Hippocampal formation (tissue), 2 donors: Measurements from ENCODE around the gene PGS1.
"Not testable (repeated sequence)": the region's sequence is repeated elsewhere in the genome, so short reads cannot be mapped to it uniquely, and the experiment has no call there.

Experiments used
- DNase-seq, 2 donors: peaks; one replicate each; lab custom pipeline; 2025; lab: John Stamatoyannopoulos, UW

Gene PGS1

DNA sequence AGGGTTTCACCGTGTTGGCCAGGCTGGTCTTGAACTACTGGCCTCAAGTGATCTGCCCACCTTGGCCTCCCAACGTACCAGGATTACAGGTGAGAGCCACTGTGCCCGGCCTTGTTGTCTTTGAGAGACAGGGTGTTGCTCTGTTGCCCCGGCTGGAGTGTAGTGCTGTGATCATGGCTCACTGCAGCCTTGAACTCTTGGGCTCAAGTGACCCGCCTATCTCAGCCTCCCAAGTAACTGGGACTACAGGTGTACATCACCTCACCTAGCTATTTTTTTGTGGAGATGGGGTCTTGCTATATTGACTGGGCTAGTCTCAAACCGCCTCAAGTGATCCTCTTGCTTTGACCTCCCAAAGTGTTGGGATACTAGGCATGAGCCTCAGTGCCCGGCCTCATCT is 68.4 kb downstream of the PGS1 start:
- no peak for DNase-seq

DNA sequence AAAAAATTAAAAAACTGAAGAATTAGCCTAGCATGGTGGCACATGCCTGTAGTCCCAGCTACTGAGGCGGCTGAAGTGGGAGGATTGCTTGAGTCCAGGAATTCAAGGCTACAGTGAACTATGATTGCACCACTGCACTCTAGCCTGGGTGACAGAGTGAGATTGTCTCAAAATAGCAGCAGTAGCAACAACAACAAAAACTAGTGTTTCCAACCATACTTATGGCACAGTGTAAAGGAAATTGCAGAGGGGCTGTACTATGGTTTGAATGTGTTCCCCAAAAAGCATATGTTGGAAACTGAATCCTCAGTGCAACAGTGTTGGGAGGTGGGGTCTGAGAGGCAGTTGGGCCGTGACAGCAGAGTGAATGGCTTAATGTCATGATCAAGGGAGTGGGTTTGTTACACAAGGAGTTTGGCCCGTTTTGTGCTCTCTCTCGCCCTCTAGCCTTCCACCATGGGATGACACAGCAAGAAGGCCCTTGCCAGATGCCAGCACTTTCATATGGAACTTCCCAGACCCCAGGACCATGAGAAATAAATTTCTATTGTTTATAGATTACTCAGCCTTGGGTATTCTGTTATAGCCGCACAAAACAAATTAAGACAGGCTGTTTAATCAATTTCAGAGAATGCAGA is 70.0 kb downstream of the PGS1 start:
- no peak for DNase-seq

DNA sequence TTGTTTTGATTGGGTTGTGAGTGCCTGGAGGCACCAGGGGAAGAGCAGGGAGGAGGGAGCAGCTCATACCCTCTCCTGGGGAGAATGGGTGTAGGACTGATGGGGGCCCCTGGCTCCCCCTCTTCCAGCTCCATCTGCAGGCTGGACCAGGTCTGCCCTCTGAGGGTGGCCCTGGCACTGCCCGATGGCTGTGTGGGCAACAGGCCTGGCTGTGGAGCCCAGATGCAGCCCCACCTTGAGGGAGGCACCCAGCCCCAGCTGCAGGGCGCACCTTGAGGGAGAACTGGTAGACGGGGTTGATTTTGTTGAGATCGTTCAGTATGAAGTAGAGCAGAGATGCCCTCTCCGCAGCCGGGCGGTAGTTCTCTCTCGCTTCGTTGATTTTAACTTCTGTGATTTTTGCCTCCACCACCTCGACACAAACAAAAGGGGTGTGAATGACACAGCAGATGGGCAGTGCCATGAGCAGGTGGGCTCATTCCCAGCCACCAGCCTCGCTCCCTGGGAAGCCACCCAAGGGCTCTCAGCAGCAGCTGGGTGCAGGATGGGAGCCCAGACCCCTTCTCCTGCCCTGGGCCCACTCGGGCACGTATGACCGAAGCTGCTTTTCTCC is 71.6 kb downstream of the PGS1 start:
- no peak for DNase-seq

DNA sequence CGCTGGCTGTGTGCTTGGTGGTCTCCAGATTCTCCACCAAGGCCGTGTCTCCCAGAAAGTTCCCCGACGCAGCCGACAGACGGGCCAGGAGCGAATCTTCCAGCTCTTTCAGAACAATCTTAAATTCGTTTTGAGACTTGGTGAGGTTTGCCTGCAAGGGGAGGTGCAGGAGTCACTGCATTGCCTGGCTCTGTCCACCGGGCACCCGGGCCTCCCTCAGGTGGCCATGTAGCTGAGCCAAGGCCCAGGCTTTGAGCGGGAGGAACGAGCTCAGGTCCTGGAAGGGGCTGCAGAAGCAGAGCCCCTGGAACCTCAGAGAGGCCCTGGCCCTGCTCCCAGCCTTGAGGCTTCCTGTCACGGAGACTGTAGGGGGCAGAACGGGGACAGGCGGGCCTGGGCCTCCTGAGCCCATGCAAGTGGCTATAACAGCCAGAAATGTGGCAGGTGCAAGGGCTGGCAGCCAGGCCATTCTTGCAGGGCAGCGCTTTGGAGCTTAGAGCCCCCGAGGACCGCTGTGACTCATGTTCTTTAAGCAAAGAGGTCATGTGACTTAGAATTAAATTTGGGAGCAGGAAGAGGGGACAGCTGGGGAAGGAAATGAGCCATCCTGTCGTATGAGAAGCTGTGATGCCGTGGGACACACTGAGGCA is 72.4 kb downstream of the PGS1 start:
- no peak for DNase-seq

DNA sequence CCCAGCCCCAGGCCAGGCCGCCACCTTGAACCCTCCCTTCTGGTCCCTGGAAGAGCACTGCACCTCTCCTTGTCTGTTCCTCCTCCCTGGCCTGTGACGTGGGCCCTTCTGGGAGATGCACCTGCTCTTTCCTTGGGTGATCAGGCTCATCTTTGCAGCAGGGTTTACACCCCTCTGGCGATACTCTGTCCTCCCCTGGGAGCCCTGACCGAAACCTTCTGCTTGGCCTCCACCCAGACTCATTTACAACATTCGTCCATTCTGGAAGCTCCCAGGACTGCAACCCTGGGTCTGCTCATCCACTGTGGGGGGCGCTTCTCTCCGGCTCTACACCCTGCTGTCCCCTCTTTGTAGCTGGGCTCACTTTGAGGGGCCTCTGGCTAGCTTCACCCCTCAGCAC is 73.3 kb downstream of the PGS1 start:
- DNase-seq = no peak

DNA sequence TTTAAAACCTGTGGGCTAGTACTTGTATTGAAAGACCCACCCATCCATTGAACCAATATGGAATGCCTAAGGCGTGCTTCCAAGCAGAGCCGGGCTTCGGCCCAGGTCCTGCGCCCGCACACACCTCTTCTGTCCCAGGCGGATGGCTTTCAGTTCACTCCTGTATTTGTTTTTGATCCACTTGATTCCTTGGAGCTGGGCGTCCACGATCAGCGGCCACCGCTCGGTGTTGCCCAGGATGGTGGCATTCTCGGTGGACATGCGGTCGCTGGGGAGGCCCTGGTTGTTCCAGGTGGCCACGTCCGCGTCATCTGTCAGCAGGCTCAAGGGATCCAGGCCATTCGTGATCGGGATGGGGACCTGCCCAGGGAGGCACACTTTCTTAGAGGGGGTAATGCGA is 75.9 kb downstream of the PGS1 start:
- no peak for DNase-seq

DNA sequence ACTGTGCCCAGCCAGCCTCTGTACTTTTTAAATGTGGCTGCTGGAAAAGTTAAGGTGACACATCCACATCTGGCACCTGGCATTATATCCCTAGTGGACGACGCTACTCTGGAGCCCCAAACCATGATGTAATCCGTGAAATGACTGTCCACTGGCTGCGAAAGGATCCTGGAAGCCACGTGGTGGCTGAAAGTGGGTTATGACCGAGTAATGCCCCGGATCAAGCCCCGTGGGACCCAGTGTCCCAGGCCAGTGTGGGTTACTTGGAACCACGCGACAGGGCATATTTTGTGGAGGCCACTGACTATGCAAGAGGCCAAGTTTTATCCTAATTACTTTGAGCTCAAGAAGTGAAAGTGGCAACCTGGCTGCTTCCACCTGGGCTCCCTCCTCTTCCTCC is 79.6 kb downstream of the PGS1 start:
- DNase-seq = peak in 1 of 2 donors; percentile 46

DNA sequence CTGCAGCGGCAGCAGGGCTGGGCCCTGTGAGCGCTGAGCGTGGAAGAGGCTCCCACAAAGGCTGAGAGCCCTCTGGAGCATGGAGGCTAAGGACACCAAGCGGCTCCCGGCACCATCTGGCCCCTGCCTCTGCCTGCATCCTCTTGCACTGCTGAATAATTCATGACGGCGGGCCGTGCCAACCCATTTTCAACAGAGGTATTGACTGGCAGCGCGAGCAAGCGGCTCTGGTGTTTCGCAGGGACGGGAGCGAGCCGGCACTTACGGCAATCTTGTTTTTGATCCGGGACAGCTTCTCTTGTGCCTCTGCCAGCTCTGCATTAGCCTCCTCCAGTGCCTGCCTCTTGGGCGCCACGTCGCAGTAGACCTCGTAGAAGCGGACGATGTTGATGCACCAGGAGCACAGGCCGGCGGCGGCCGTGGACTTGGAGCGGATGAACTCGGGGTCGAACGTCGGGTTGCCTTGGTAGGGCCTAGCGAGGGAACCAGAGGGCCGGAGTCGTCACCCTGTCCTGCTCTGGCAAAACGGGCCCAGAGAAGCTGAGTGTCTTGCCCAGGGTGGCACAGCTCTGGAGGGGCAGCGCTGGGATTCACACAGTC is 80.4 kb downstream of the PGS1 start:
- peak; percentile 93 to 95 for DNase-seq

DNA sequence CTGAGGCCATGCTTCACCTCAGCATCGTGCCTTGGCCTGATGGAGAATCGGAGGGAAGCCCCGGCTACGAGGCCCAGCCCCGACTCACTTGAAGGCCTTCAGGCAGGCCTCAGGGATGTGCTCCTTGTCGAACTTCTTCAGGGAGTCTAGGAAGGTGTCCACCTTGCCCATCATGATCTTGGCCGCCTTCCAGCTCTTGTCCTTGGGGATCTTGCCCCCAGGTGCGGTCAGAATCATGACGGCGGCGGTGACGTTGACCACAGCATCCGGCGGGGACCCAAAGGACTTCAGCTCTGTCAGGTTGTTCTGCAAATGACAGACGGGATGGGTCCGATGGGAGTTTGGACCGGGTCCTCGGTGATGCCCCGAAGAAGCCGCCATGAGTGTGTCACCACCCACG is 81.2 kb downstream of the PGS1 start:
- no peak for DNase-seq

DNA sequence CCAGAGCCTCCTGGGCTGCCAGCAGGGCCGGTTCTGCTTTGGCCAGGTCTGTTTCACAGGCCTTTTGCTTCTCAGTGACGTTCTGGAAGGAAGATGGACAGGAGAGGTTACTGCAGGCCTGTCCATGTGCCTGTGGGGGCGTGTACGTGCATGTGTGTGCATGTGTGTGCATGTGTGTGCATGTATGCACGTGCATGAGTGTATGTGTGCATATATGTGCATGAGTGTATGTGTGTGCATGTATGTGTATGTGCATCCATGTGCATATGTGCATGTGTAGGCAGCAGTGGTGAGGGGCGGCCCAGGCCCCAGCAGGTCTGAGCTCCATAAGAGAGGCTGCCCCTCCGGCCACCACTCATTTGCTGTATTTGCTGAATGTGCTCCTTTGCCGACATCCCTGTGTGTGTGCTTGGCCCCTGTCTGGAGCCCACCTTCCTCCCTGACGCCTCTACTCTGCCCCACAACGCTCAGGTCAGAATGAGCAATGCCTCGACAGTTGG is 81.8 kb downstream of the PGS1 start:
- no peak for DNase-seq

DNA sequence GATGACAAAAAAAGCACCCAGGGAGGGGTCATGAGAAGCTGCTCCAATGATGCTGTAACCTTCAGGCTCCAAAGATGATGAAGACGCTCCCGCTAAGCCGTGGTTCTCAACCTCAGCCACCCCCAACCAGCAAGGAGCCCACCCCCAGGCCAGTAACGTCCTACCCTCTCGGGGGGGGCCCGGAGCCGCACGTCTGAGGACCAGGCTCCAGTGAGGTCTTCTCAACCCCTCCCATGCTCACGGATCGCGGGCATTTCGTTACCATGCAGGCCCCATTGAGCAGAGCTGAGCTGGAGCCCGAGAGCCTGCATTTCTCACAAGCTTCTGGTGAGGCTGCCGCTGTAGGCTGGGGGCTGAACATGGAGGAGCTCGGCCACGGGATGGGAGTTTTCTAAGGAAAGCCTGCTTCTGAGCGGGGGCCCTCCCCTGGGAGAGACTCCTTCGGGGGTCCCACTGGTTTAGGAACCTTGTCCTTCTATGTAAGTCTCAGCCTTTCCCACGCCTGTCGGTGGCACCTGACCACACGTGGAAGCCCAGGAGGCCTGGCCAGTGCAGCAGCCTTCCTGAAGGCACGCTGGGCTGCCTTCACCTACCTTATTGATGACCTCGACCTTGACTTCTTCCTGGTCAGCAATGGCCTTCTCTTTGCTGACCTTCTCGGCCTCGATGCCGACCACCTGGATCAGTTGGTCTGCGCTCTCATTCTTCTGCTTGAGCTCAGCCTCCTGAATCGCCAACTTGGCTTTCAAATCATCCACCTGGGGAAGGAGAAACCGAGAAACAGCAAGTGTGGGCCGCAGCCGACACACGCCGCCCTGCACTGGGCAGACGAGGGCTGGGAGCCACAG is 82.7 kb downstream of the PGS1 start:
- no peak for DNase-seq

DNA sequence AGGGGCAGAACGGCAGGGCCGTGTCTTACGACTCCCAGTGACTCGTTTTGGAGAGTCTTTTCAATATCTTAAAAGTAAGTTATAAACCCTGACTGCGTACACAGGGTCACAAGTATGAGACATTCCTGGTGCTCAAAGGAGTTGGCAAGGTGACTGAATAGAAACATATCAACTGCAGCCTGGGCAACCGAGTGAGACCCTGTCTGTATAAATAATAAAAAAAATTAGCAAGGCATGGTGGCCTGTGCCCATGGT is 83.3 kb downstream of the PGS1 start:
- no peak for DNase-seq

DNA sequence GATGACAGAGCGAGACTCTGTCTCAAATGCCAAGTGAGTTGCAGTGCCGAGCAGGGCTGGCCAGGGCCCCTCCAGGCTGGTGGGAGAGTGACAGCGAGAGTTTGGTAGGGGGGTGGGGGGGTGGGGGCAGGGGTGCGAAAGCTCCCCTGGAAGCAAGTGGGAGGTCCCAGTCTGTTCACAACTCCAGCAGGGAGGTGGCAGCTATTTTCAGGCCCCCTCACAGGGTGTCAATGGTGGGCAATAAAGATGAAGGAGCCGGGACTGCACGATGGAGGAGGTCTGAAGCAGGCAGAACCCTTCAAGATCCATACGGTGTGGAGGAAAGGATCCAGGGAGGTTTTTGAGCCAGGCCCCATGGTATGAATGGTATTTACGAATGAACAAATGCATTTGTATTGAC is 83.7 kb downstream of the PGS1 start:
- no peak for DNase-seq

DNA sequence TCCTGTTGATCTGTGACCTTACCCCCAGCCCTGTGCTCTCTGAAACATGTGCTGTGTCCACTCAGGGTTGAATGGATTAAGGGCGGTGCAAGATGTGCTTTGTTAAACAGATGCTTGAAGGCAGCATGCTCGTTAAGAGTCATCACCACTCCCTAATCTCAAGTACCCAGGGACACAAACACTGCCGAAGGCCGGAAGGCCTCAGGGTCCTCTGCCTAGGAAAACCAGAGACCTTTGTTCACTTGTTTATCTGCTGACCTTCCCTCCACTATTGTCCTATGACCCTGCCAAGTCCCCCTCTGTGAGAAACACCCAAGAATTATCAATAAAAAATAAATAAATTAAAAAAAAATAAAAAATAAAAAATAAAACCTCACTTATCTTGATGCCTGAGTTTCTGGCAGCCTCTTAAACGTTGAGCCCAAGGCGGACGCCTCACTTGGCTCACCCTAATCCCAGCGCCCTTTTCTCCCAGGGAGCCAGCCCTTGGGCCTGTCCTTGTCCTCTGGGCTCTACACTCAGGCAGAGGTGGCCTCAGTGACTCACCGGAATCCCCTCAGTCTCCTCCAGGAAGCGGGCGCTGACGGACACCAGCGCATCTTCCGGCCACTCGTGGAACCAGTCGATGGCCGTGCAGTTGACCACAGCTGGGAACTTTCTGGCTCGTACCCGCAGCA is 87.8 kb downstream of the PGS1 start:
- DNase-seq = not testable (repeated sequence)

DNA sequence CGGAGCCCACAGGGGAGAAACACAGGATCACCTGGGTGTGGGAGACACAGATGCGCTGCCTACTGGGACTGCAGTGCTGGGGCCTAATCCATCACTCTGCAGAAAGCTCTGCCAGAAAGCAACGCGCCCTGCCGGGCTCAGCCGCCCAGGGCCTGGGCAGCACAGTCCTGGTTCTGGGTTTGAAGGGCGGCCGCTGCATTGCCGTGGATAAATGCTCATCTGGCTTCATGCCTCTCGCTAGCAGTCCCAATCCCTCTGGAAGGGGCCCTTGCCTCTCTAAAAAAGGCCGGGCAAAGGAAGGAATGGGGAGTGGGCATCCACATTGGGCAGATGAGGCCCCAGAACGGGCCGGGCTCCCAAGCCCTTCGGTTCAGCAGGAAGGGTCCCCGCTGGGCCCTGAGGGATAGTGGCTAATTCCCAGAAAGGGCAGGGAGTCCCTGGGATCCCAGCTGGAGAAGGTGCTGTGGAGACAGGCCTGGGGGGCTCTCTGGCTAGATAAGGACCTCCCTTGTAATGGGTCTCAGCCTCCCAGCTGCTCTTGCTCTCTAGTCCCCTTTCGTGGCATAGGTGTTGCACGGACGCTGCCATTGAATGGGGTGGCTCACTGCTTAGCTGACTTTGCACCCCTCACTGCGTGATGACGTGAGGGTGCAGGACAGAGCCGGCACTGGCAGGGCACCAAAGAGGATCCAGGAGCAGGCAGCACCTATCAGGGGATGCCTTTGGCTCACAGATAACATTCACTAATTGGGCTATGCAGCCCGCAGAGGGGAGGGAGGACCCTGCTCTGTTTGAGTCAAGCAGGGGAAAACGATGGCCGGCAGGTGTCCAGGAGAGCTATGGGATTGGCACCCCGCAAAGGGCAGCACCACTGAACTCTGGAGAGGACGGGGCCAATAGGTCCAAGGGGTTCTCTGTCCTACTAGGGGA is 88.6 kb downstream of the PGS1 start:
- DNase-seq = no peak

DNA sequence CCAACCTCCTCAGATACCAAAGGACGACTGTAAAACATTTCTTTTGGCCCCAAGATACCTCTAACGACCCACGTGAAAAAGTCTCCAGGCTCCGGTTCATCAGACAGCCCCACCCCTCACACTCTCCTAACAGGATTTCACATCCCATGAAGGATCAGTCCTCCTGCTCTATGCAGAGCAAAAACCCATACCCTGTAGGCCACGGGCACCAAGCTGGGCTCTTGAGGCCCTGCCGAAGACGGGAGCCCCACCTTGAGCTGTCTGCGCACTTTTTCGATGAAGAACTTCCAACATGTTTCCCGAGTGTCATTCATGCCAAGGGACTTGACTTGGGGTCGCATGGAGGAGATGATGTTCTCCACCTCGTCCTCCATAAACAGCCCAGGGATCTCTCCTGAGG is 89.9 kb downstream of the PGS1 start:
- DNase-seq = no peak

DNA sequence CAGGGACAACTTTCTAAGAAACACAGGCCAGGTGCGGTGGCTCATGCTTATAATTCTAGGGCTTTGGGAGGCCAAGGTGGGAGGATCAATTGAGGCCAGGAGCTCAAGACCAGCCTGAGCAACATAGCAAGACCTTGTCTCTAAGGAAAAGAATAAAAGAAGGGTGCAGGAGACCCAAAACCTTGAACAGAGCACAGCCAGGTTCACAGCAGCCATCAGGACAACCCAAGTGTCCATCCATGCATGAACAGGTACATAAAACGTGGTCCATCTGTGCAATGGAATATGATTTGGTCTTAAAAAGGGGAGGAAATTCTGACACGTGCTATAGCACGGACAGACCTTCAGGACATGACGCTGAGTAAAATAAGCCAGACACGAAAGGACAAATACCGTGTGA is 91.0 kb downstream of the PGS1 start:
- no peak for DNase-seq

DNA sequence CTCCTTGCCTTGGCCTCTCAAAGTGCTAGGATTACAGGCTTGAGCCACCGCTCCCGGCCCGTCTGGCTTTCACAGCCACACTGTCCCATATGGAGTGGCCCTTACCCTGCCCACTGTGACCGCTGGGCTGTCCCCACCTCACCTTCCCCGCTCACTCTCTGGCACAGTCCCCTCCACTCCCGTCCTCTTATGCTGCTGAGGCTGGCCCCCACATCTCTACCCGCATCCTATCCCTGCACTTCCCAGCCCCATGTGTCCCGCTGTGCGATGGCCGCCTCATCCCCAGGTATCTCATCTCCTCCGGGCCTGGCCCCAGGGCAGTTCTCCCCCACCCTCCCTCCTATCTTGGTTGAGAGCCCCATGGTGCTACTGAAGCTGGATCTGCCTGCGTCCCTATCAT is 93.2 kb downstream of the PGS1 start:
- no peak for DNase-seq

DNA sequence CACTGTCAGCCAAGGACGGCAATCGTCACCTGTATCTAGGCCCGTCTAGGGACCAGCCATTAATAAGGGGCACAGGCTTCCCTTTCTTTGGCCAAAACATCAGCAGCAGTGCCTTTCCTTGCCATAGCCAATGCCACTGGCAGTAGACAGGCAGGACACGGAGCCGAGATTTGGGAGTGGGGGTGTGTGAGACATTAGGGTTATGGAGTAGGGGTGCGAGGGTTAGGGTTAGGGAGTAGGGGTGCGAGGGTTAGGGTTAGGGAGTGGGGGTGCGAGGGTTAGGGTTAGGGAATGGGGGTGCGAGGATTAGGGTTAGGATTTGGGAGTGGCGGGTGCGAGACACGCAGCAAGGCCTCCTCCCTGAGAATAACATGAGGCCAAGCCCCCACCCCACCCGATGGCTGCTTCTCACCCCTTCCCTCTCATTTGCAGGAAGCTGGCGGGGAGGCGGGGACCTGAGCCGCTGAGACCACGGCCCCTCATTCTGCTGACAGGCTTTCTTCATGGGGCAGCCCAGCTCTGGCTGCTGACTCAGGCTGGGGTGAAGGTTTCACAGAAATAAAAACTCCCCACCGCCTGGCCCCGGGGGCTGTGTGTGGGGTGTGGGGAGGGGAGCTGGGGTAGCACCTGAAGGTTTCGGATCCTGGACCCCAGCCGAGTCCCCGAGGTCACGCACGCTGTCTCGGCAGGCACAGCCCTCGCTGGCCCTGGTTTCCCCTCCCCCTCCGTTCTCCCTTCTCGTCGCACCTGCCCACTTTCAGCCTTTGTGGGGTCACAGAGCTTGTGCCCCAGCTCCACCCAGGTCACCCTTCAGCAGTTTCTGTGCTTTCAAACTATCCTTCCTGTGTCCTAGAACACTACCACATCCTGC is 93.8 kb downstream of the PGS1 start:
- DNase-seq = no peak
